NCI-H1694 (cell line): ENCODE data around the gene LHX8.
A peak's percentile ranks its signal among the peaks of the same experiment; 100 is the strongest.
"Not testable (repeated sequence)": the region's sequence is repeated elsewhere in the genome, so short reads cannot be mapped to it uniquely, and the experiment has no call there.

ENCODE experiments used
- DNase-seq: peaks from one replicate; lab custom pipeline; 2025; lab: John Stamatoyannopoulos, UW

Gene LHX8

GRCh38 chr1:75132812-75133619, 1.2 kb upstream of the LHX8 start:
- DNase-seq: no peak

DNA sequence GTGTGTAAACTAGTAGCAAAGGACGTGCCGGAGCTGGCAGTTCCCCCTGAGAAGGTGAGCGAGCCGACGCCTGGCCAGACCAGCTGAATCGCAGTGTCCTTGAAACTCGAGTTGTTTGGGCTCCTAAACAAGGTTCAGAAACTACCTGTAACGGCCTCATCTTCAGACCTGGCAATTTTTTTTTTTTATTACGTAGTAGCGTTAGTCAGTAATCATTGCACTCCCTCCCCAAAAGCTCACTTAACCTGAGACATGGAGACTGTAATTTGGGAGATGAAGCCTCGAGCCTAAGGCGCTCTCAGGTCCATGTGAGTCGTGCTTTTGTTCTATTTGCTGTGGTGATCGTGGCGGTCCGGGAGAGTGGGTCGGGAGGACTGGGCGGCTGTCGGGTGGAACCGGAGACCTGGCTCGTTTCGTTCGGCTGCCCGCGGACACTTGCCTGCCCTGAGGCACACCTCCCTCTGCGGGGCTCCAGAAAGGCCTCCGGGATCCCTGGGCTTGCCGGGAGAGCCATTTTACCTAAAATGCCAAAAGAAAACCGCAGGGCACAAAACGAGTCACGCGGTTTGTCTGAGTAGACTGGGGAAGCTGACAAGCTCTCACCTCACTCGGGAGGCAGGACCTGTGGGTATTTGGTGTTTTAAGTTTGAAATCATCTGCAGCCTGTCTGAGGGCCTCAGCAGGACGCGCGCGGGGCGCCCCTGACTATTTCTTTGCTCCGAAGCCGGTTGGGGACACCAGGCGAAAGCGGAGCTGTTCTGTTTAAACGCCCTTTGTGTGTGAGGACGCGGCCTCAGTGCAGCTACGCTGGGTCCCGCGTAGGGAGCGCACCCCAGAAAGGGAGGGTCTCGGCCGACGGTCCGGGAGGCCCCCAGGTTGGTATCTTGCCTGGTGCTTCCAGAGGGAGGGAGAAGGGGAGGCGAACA, 722 bp downstream of the LHX8 start:
- no peak for DNase-seq

- DNase-seq: no peak
Measured at GRCh38 chr1:75135573-75136194, 1.5 kb downstream of the LHX8 start.

DNA sequence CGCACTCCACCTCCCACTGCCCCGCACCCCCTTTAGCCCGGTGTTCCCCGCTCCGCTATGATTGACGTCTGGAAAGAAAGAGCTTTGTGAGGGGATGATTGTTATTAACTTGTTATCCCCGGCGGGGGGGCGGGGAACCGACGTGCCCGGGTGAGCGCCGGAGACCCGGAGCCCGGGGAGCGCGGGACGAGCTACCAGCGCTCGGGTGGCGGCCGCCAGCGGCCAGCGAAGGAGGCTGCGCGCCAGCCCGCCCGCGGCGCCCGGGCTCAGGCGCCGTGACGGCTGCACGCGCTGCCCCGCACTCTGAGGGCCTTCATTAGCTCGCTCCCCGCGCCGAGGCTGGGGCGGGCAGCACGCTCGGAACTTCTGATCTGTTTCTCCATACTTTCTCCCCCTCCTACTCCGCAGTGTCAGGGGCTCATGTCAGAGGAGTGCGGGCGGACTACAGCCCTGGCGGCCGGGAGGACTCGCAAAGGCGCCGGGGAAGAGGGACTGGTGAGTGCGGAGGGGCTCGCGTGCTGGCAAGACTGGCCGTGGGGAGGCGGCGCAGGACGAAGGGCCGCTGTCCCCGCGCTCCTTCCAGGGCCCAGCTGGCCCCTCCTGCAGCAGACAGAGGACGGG, 2.1 kb downstream of the LHX8 start:
- DNase-seq: no peak

- DNase-seq: no peak
Measured at GRCh38 chr1:75136921-75137641, 2.9 kb downstream of the LHX8 start.

DNA sequence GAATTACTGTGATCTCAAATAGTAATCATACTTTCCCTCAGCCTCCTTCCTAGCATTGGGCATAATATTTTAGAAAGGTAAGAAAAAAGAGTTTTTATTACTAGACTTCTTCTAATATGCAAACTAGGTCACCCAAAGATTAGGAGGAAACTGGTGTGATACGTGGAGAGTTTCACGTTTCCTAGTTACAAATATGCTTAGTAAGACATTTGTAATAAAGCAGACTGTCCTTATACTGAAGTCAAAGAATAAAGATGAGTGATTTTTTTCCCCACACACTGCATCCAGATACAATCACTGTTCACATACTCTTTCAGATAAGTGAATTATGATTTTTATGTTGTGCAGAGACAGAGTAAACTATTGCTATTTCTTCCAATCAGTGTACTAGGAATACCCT, 17.9 kb downstream of the LHX8 start:
- no peak for DNase-seq

DNA sequence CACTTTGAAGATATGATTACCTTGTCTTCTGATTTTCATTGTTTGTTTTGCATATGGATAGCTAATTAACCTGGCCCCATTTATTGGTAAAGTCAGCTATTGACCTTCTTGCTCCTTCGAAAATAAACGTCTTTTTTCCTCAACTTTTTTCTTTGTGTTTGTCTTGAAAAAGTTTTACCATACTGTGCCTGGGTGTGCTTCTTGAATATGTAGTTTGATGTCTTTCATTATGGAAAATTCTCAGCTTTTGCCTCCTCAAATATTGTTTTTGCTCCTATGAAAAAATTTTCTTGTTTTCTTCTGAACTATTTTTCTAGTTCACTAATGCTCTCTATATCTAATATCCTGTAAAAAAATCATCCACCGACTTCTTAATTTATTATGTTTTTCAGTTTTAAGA, 25.0 kb downstream of the LHX8 start:
- DNase-seq: no peak

- no peak for DNase-seq
Measured at GRCh38 chr1:75165264-75165663, 31.1 kb downstream of the LHX8 start.

GRCh38 chr1:75166821-75167220, 32.6 kb downstream of the LHX8 start:
- no peak for DNase-seq

DNA sequence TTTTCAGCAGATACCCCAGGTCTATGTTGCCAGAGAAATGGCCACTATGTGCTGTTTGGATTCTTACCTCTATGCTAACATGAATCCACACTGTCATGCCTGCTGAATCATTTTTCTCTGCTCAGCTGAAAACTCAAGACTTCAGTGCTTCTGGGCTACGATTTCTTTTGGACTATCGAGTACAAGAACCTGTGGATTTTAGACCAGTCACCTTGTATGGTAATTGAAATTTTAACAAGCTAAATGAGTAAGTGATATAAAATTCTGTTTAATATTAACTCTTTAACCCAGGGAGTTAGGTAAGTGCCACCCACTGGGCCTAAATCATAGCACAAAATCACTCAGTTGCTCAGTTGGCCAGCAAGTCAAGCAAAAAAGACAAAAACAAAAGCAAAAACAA, 35.8 kb downstream of the LHX8 start:
- no peak for DNase-seq

DNA sequence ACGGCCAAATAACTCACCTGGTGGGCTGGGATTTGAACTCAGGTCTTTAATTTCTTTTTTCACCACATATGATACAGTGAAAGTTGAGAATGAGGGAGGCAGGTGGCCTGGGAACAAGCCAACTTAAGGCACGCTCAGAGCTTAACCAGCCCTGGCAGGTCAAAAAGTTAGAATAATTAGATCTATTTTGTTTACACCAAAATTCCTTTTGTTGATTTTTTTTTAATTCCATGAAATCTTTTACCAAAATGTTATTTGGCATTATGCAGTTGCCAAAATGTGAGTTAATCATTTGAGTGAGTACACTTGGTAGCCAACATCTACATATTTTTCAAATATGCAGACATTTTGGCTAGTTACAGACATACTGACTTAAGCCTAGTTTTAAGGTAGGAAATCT, 36.8 kb downstream of the LHX8 start:
- no peak for DNase-seq

DNA sequence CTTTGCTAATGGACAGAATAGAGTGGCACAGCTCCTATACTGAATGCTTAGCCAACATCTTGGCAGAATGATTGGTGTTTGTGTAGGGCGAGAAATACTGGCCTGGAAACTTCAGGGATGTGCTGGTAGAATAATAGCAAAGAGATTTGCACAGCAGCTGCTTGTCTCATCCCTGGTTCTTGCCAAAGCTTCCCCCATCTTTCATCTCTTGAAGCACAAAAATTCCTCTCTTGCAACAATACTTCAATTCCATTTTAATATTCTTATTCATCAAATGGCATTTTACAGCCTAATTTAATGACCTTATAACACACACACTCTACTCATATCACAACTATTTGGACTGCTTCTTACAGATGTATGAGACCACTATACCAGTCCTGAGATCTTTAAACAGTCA, 37.7 kb downstream of the LHX8 start:
- DNase-seq: no peak

- DNase-seq: no peak
Measured at GRCh38 chr1:75172556-75172955, 38.4 kb downstream of the LHX8 start.

DNA sequence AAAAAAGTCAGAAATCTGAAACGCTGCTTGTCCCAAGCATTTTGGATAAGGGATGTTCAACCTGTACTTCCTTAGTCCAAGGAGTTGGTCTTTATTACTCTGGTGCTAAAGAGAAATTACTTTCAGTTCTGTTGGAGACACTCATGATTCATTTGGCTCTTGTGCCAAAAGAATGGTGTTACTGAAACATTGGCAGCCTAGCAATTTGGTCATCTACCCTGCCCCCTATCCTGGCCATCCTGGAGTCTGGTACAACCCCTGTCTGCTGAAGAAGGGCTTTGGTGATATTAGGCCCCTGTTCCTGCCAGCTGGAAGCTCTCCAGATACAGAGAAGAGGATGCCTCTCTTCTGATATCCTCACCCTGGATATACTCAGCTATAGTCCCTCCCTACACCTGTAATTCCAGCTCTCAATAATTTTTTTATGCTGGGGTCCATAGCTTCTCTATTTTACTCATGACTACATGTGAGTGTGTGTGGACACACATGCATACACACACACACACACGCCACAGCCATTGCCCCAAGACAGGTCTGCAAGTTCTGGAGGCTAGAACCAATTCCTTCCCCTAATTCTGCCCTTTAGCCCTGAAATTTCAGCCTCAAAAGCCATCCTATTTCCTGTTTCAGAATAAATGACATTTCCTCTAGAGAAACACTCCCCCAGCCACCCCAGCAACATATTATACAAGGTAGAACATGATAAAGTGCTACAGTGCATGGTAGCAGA, 40.0 kb downstream of the LHX8 start:
- no peak for DNase-seq

- not testable (repeated sequence) for DNase-seq
Measured at GRCh38 chr1:75181214-75181955, 47.2 kb downstream of the LHX8 start.

GRCh38 chr1:75188892-75189291, 54.7 kb downstream of the LHX8 start:
- peak; percentile 23 for DNase-seq

DNA sequence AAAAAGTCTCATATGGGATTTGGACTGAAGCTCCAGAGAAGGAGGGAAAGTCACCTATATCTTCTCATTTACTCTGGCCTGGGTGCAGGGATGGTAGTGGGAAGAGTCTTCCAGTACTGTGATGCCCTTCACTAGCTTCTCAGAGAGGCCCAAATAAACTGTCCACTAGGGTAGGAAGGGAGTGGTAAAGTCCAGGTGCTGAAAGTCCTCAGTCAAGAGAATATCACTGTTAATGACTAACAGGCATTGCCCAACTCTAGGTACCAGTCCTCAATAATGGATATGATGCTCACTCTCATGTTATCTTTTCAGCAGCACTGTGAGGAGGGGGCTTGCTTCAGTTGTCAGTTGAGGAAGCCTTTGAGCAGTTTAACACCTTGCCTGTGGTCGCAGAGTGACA, 64.0 kb downstream of the LHX8 start:
- DNase-seq: no peak

DNA sequence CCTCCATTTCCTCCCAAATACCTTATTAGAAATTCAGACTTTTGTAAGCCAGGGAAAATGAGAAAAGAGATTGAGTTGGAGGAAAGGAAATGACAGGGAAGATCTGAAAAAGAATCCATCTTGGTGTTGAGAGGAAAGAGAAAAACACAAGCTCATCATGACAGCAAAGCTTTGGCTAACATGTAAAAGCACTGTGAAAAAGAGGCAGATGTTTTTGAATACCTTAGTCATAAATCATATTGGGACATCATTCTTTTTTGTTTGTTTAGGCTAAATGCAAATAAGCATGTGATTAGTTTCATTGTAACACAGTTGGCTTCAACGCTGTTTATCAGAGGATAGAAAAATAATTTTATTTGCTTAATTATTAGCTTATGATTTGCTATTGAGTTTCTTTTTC, 64.6 kb downstream of the LHX8 start:
- DNase-seq: no peak

GRCh38 chr1:75202751-75203150, 68.6 kb downstream of the LHX8 start:
- DNase-seq: no peak
